CD4-positive, alpha-beta T cell treated with Interleukin-15 for 1 hour (primary cell): ENCODE data around the gene SMAGP.
"Not testable (repeated sequence)": the region's sequence is repeated elsewhere in the genome, so short reads cannot be mapped to it uniquely, and the experiment has no call there.

ENCODE experiments used
- DNase-seq: peaks from one replicate; pipeline ENCODE4 v3.0.0-alpha.2; 2020

SMAGP gene

DNA sequence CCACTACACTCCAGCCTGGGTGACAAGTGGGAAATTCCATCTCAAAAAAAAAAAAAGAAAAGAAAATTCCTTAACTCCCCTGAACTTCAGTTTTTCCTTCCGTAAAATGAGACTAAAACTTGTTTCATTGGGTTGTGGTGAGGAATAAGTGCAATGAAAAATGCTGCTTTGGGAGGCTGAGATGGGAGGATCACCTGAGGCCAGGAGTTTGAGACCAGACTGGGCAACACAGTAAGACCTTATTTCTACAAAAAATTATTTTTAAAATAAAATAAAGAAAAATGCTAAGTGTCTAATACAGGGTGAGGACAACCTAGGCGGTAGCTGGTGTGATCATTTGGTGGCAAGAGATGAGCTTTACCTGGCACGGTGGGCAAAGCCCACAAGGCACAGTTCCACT, 6.9 kb downstream of the SMAGP start:
- DNase-seq = no peak

DNA sequence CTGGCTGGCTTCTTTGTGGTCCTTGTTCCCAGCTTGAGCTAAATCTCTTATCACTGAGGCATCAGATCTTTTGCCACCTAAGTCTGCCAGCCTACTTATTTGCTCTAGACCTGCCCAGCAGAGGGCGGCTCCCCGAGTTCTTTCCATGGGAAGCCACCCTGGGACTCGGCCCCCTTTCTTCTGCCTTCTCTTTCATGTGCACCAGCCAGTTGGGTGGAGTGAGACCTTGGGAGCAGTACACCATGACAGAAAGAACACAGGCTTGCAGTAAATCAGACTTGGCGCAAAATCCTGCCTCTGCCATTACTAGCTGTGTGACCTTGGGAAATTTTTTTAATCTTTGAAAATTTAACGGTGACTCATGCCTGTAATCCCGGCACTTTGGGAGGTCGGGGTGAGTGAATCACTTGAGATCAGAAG, 7.4 kb downstream of the SMAGP start:
- DNase-seq = peak; percentile 53

GRCh38 chr12:51259600-51259999, 10.6 kb downstream of the SMAGP start:
- not testable (repeated sequence) for DNase-seq

- no peak for DNase-seq
These were observed 15.7 kb downstream of the SMAGP start for GRCh38 chr12:51254536-51254935.

DNA sequence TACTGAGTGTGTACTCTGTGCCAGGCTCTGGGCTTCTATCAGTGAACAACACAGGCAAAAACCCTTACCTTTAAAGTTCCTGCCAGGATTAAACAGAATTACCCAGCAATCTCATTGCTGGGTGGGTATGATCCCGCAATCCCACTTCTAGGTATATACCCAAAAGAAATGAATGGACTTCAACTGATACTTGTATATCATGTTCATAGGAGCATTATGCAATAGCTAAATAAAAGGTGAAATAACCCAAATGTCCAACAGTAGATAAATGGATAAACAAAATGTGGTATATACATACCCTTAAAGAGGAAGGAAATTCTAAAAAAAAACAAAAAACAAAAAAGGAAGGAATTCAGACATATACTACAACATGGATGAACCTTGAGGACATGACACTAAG, 16.9 kb downstream of the SMAGP start:
- no peak for DNase-seq

DNA sequence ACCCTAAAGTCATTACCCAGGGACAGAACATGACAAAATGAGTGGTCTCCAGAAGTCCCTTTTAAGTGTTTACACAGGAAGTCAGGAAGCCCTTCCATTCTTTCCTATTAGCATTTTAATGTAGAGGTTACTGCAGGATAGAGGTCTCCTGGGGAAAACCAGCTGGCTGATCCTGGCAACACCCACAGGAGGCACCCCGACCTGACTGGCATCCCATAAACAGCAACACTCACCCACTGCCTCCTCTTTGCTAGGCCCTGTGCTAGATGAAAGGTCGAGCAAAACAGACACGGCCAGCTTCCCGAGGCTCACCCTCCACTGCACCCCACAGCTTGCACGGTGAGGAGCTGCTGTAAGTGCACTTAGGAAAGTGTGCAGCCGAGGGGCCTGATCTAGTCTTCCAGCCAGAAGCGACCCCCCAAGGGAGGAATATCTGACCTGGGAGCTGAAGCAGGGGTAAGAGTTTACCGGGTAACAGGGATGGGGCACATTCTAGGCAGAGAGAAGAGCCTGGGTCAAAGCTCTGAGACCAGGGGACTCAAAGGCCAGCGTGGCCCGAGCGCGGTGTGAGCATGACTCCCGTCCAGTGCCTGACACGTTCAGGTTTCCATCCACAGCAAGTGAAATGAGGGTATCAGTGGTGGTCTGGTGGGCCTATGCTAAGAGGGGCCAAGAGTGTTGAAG, 22.6 kb downstream of the SMAGP start:
- no peak for DNase-seq

- peak; percentile 57 for DNase-seq
These were observed 23.9 kb downstream of the SMAGP start for GRCh38 chr12:51246254-51246853.

DNA sequence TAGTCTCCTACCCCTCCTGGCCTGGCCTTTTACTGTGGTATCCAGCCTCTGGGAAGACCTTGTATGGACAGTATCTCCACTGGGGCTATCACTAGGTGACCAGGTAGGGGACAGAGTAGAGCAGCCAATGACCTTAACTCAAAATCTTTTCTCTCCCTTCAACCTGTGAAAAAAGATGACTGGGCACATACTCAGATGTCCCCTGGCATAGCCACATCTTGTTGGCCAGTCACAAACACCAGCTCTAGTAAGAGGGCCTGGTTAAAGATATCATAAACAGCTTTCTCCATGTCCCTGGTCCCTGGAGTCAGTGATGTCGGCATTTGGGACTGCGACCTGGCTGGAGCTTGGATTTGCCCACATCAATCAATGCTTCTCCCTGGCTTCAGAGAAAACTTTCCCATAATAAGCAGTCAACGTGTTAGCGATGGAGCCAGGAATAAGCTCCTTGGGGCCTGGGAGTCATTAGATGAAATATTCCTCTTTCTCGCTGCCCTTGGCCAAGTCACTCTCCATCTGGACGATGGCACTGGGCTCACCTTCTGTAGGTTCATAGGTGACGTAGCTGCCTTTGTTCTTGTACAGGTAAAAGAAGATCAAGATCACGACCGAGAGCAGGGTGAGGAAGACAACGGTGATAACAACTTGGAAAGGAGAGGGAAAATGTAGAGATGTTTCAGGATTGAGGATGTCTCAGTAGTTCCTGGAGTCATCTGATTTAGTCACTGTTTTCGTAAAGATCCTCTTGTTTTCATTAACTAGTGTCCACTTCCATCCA, 24.6 kb downstream of the SMAGP start:
- DNase-seq = no peak

DNA sequence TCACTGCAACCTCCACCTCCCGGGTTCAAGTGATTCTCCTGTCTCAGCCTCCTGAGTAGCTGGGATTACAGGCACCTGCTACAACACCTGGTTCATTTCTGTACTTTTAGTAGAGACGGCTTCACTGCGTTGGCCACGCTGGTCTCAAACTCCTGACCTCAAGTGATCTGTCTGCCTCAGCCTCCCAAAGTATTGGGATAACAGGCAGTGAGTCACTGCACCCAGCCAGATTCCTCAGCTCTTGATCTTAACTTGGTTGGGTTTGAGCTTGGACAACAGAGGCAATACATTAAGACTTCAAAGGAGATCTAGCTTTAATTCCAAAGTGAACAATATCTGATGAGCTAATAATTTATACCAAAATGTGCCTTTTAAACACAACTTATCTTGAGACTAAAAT, 25.9 kb downstream of the SMAGP start:
- no peak for DNase-seq

DNA sequence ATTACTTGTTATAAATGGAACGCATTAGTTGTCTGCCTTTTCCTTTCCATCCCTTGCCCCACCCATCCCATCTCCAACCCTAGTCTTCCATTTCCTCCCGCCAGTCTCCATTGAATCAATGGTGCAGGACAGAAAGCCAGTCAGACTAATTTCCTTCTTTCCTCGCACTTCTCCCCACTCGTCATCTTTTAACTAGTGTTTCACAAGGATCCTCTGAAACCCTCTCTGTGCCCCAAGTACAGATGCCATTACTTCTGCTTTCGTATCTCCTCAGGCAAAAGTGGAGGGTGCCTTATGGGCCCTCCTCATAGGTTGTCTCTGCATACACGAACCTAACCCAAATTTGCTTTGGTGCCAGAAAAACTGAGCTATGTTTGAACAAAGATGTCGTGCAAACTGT, 27.3 kb downstream of the SMAGP start:
- DNase-seq = no peak

DNA sequence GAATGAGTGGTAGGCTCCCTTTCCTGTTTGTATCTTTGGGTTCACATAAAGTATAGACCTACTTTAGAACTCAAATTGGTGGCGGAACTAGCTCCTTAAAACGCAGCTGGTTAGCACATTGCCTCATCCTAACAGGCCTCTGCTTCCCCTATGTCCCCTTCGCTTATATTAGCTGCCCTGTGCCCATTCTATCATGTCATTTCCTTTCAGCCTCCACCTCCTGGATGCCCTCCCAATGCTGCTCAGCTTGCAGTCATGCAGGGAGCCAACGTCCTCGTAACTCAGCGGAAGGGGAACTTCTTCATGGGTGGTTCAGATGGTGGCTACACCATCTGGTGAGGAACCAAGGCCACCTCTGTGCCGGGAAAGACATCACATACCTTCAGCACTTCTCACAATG, 28.1 kb downstream of the SMAGP start:
- peak; percentile 58 for DNase-seq

DNA sequence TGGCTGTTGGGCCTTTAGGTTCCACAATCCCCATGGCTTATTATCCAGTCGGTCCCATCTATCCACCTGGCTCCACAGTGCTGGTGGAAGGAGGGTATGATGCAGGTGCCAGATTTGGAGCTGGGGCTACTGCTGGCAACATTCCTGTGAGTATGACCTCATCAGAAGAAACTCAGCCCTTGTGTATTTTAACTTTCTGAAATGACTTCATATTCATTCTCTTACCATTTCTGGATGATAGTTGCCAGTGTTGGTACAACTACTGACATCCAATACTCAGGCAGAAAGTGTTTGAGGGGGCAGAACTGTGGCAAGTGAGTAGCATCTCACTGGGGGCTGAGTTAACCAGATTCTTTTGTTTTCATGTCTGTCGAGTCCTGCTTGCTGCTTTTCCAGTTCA, 29.2 kb downstream of the SMAGP start:
- DNase-seq = no peak

DNA sequence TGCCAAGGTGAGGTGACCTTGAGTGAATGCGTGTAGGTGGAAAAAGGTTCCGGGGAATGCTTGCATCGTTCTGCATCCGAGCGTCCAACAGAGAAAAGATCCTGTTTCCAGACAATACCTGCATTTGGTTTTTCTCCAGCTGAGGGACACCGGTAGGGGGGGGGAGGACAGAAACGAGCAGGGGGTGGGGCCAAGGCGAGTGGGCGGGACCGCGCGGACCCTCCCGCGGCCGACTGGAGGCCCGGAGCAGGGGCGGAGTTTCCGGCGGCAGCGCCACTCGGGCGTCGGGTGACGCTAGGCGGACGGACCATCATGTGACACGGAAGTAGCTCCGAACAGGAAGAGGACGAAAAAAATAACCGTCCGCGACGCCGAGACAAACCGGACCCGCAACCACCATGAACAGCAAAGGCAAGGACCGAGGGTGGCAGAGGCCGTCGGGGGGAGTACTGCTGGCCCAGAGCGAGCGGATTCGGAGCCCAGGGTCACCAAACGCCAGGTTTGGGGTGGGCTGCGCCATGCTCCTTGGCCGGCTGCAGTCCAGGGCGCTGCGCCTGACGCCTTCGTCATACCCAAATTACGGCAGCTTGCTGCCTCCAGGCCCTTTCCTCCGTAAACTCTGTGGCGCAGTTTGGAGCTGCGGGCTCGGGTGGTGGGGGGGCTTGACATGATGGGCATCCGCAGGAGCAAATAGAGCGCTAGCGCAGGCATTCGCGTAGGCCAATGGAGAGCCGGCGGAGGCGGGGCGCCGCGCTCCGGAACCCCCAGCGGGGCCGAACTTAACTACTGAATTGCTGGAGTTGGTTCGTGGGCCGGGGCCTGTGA, 31.5 kb downstream of the SMAGP start, which contains the start of gene DAZAP2:
Gene DAZAP2, plus strand, starts transcription at position 317 of the 825 bp plus-strand sequence. Its CDS starts 82 bp downstream, at position 399.
- peak; percentile 98 for DNase-seq

GRCh38 chr12:51238037-51238509, 32.1 kb downstream of the SMAGP start:
- no peak for DNase-seq

DNA sequence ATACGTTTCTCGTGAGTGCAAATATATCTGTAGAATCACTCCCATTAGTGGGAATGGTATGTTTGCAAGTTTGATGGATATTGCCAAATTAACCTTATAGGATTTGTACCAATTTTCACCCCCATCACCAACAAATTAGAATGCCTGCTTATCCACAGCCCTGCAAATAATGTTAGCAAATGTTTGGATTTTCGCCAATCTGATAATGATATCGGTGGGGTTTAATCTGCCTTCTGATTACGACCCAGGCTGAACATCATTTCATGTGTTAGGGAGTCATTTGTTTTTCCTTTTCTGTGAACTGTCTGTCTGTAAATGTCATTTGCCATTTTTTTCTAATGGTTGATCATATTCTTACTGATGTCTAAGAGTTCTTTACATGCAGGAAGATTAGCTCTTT, 35.7 kb downstream of the SMAGP start:
- DNase-seq = no peak

- no peak for DNase-seq
These were observed 37.6 kb downstream of the SMAGP start for GRCh38 chr12:51232642-51233041.

GRCh38 chr12:51229116-51229809, 41.0 kb downstream of the SMAGP start:
- no peak for DNase-seq

GRCh38 chr12:51227962-51228361, 42.3 kb downstream of the SMAGP start:
- DNase-seq = no peak

- not testable (repeated sequence) for DNase-seq
These were observed 43.1 kb downstream of the SMAGP start for GRCh38 chr12:51227112-51227511.

- DNase-seq = no peak
These were observed 44.4 kb downstream of the SMAGP start for GRCh38 chr12:51225771-51226170.

DNA sequence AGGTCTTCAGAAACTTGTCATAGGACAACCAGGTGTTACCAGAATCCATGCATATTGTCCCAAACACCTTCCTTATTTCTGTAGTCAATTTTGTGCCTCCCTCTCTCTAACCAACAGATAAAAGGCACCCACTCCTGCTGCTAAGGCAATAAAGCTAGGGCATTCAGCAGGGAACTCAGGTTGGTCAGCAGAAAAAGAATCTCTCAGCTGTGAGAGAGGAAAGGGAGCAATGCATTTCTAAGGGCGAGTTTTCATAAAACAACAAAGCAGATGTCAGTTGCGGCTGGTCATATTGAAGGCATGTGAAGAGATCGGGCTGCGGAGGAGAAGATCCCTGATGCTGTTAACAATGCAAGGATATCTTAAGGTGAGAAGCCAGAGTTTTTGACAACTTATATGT, 45.0 kb downstream of the SMAGP start:
- DNase-seq = no peak

GRCh38 chr12:51224625-51225024, 45.6 kb downstream of the SMAGP start:
- DNase-seq = no peak
